Heart left ventricle (tissue), 13 donors: ENCODE results near the gene MIEN1.

ENCODE experiments used
- CTCF ChIP-seq, 12 donors: fragments of 200-600 bp; sonication (generic) in 4 of 12; IDR thresholded peaks; one replicate each; pipeline versions ENCODE4 v1.5.0 to v1.8.0; 2018 to 2022; ENCODE audit warnings: antibody characterized with exemption in 12 of 12, mild to moderate bottlenecking in 5 of 12
- POLR2A ChIP-seq, 2 donors: fragments of 450-650 bp; IDR thresholded peaks; one replicate each; pipeline ENCODE4 v1.6.1; 2017; ENCODE audit warnings: antibody characterized with exemption in 2 of 2, mild to moderate bottlenecking in 2 of 2, moderate library complexity in 2 of 2
- donor health status: ischemic (EF 13 %, LVEDD 7.1; RV severe dilation, severe dysfunction).
- donor health status: DM: no; HTN: yes; CAD: no.
- donor health status: DM: no; HTN: no; CAD: no.
- donor health status: ischemic (EF 25% LVEDD 6.9; RV normal size, moderate dysfunction).
- donor health status: ischemic (EF 25% LVEDD 5.7; RV mildly dilated, moderate dysfunction).
- donor health status: ischemic (EF 35%, LVEDD 5.7; RV mildly dilated, moderate dysfunction).
- donor health status: nonischemic (EF 11% LVEDD 7.7; RV severe dilation, severe dysfunction).
- donor health status: DM: yes; HTN: yes; CAD: no.
- donor health status: PGD.
- donor health status: ischemic (EF 29% LVEDD 5.4; RV normal size, mild dysfunction).
- donor health status: nonischemic (EF 23%, LVEDD 6.1; RV moderate dilation, normal function).

- no peak for TF ChIP-seq CTCF (IDR thresholded peaks at IDR 0.05)
- no peak for TF ChIP-seq POLR2A (IDR thresholded peaks at IDR 0.05)
These were observed 34.8 kb upstream of the MIEN1 start for GRCh38 chr17:39765175-39765574.
